GM19238 (cell line): Measurements from ENCODE around the gene ELFN2.

Experiments
- DNase-seq: peaks from one replicate; pipeline ENCODE4 v3.0.0; 2011; ENCODE audit warnings: low spot score; ENCODE audit not compliant: insufficient read length

ELFN2 gene

DNA sequence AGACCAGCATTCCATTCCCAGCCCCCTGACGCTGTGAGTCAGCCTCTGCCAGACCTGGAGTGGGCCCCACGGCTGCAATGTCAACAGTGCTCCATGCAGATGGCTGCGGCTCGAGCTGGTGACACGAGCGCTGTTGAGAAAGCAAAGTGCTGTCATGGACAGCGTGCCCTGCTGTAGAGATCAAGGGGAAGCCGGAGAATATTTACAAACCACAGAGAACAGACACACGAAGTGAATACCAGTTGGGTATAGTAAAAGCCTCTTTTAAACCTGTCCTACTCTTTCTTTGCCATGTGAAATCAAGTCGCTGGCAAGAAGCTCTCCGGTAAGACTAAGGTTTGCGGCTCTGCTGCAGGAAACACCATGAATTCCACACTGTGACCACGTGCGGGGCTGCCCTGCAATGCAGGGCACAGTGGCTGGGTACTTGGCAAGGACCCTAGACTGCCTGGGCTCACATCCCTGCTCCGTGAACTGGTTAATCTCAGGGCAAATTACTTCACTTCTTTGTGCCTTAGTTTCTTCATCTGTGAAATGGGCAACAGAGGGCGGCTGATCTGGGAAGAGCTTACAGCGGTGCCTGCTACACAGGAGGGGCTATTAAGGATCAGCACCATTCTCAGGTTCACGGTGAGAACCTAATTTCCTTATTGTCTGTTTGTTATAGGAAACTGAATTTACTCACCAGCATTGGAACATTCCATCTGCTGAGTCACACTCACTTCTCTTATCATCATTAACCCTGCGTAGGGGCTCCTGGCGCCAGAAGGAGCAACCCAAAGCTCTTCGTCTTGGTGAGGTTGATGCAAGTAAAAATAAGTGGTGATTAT is 27.8 kb upstream of the ELFN2 start:
- no peak for DNase-seq

DNA sequence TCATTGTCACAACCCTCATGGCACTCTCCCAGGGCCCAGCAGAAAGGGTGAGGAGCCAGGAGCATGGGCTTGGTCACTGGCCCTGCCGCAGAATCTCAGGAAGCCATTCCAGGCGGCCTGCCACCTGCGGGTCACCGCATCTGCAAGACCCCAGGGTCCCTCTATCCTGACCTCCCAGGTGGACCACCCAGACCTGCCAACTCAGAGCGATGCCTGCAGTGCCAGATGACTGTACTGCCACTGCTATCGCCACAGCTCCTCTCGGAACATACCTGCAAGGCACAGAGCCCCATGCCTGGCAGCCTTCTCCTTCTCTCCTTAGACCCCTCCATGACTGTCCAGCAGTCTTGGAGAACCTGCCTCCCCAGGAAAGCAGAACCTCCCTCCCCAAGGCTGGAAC is 26.4 kb upstream of the ELFN2 start:
- no peak for DNase-seq

DNA sequence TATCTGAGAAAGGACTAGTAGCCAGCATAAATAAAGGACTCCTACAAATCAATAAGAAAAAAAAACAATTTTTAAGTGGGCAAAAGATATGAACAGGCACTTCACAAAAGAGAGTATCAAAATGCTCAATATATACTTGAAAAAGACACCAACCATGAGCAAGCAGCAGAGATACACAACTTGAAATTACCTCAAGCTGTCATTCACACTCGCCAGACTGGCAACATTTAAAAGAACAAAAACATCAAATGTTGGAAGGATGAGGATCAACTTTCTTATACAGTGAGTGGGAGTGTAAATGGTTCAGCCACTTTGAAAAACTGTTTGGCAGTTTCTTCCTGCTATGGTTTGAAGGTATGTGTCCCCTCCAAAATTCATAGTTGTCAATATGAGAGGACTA is 23.9 kb upstream of the ELFN2 start:
- no peak for DNase-seq

DNA sequence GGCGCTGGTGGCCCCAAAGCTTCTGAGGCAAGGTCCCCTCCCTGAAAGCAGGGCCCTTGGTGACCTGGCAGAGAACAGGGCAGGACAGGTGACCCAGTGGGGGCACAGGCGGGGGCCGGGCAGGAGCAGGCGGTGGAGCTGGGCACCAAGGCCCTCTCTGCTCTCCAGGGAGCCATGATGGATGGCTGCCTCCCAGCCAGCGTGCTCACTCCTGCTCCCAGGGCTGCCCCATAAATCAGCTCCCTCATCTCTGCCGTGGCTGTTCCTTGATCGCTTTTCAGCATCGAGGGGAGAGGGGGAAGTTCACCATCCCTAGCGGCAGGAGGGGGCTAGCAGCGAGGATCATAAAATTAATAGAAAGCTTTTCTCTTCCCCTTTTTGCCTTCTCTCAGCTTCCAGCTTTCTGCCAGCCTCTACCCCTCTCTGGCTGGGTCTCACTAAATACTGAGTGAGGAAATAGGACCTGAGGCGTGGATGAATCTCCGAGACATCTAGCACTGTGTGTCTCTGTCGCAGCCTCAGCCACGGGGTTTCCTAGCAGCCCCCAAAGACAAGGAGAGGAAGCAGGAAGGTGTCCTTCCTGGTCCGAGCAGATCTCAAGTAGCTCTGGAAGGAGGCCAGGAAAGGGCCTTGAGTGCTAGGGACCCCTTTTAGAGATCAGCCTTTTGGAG is 22.2 kb upstream of the ELFN2 start:
- DNase-seq, result no peak

DNA sequence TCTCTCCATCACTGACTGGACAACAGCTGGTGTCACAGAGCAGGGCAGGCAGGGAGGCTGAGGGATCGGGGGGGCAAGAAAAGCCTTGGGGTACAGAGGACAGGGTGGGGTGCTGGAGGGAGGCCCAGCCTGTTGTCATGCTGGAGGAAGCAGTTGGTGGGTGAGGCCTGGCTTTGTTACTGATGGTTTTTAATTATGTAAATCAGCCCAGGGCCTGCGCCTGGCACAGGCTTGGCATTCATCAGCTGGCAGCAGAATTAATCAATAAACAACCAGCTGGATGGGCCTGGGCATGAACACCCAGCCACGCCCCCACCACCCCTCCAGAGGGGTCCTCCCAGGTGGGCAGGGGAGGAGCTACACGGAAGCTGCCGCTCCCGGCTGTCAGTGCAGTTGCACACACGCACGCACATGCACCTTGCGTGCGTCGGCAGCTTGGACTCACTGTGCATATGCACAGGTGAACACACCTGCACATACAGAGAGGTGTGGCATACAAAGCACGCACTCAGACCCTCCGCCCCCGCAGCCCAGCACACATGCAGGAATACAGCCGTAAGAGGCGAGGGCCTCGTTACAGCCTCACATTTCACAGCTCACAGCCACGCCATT is 21.3 kb upstream of the ELFN2 start:
- DNase-seq, result no peak

DNA sequence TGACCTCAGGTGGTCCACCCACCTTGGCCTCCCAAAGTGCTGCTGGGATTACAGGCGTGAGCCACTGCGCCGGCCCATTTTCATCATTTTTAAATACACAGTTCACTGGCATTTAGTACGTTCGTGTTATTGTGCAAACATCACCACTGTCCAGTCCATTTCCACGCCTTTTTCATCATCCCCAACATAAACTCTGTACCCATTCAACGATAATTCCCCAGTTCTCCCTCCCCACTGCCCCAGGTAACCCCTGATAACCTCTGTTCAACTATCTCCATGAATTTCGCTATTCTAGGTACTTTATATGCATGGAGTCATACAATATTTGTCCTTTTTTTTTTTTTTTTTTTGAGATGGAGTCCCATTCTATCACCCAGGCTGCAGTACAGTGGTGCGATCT is 18.2 kb upstream of the ELFN2 start:
- no peak for DNase-seq

- DNase-seq, result no peak
Measured at GRCh38 chr22:37443977-37444376, 16.7 kb upstream of the ELFN2 start.

GRCh38 chr22:37443086-37443485 is 15.8 kb upstream of the ELFN2 start:
- no peak for DNase-seq

- no peak for DNase-seq
Measured at GRCh38 chr22:37442537-37442936, 15.3 kb upstream of the ELFN2 start.

DNA sequence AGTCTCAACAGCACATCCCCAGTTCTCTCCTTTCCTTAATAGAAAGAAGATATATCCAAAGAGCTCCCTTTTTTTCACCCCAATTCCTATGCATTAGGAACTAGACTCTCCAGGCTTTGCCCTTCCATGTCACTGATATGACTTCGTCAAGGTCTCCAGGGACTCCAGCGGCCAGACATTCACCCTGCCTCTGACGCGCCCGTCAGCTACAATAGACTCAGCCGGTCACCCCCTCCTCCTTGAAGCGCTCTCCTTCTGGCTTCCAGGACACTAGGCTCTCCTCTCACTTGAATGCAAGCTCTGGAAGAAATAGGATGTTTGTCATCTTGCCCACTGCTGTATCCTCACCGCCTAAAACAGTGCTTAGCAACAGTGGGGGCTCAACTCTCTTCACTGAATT is 14.9 kb upstream of the ELFN2 start:
- DNase-seq, result no peak

GRCh38 chr22:37440875-37441274 is 13.6 kb upstream of the ELFN2 start:
- DNase-seq, result no peak

DNA sequence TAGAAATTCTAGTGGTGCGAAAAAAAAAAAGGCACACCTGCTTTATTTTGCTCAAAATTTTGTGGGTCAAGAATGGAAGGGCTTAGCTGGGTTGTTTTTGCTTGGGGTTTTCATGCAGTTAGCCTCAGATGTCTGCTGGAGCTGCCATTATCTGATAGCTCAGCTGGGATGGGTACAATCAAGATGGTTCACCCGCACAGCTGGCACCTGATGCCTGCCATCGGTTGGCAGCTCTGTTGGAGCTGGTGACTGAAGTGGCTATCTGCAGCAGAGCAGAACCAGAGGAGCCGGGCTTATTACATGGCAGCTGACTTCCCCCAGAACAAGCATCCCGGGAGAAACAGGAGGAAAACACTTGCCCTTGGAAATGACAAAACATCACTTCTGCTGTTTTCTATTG is 12.1 kb upstream of the ELFN2 start:
- DNase-seq, result no peak

GRCh38 chr22:37435970-37436603 is 8.8 kb upstream of the ELFN2 start:
- no peak for DNase-seq

GRCh38 chr22:37433786-37434185 is 6.5 kb upstream of the ELFN2 start:
- DNase-seq, result no peak

- DNase-seq, result no peak
Measured at GRCh38 chr22:37432708-37433054, 5.4 kb upstream of the ELFN2 start.

DNA sequence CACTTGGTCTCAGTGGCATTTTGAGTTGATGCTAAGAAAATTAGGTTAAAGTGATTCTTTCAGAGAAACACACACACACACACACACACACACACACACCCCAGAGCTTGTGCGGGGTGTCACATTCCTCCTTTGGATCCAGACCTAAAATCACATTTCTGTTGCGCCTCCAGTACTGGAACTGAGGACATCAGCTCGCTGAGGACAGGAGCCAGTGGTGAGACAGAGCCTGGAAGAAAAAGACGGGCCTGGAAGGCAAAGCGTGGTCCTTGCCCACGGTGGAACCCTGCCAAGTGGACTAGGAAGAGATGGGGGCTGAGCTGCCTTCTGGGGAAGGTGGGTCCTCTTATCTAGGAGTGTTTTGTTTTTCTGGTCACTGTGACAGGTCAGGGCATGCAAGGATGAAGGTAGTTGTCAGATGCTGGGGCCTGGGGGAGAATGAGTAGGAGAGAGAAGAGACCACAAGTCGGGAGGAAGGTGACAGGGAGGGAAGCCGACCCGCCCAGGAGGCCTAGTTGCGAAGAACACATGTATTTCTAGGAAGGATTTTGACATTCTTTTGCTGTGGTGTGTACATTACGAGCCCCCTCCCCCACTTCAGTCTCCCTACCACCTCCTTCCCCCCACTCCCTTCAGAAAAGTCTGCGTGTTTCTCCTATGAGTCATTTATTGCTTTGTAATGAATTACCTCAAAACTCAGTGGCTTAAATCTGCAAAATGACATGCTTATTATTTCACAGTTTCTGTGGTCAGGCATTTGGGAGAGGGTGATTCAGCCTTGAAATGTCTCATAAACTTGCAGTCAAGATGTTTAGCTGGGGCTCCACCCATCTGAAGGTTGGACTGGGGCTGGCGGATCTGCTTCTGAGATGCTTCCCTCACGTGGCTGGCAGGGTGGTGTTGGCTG is 4.8 kb upstream of the ELFN2 start:
- no peak for DNase-seq

GRCh38 chr22:37431366-37431765 is 4.1 kb upstream of the ELFN2 start:
- no peak for DNase-seq

DNA sequence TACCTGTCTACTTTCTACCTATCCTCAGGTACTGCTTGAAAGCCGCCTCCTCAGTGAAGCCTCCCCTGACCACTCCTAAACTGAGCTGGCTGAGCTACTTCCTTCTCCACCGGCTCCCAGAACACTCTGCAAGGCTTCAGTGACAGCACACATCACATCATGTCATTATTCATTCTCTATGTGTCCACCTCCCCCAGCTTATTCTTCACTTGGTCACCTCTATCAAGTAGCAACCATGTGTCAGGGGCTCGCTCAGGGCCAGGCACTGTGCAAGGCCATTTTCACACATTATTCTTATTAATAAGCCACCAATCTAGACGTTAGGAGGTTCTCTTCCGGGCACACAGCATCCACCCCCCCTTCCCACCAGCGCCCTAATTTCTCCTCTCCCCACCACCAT is 3.7 kb upstream of the ELFN2 start:
- no peak for DNase-seq

DNA sequence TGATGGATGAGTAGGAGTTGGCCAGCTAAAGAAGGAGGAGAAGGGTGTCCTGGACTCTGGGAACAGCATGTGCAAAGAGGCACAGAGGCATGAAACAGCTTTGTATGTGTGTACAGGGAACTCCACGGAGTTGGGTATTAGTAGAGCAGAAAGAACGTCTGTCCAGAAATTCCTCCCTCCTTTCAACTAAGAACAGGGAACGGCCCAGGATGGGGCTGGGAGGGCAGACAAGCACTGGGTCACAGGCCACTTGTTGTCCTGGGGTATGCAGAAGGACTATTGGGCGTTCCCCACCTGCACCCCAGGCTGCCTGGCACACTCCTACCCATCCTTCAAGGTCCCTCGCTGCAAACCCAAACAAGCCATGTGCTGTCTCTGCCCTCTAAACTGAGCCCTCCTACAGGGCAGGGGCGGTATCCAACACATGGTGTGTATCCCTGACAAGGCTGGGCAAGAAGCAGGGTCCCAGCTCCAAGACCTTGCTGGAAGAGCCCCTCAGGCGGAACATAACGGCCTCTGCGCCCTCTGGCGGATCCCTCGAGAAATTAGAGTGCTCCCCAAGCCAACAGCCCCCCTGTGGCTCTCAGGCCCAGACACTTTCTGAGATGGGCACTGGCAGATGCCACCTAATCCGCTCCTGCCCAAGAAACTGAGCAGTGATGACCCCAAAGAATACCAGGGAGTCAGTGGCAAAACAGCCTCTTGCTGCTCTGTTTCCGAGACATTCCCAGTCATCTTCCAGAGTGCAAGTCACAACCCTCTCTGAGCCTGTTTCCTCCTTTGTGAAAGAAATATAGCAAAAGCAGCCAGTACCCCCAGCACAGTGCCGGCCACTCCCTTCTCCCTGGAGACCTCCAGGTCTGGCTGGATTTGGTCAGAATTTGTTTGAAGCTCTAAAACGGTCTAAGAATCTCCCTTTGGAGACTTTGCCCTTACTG is 1.6 kb upstream of the ELFN2 start:
- DNase-seq, result peak; percentile 66
